OCI-LY7 (cell line): ENCODE data around the gene KRCC1.

Experiments used
- EZH2phosphoT487 ChIP-seq: fragments of 200-600 bp; sonication (generic); IDR thresholded peaks from 2 replicates; pipeline ENCODE4 v1.6.1; 2018; ENCODE audit warnings: low read depth, borderline replicate concordance, mild to moderate bottlenecking, mixed run types, antibody characterized with exemption, low read length, moderate library complexity, mixed read lengths
- TF ChIP-seq, protein P1 (sequence below): fragments of 200-600 bp; sonication (generic); conservative IDR thresholded peaks from 2 replicates; pipeline ENCODE4 v1.5.1; 2014; ENCODE audit warnings: mild to moderate bottlenecking, antibody characterized with exemption, low read length, moderate library complexity, mixed read lengths

DNA sequence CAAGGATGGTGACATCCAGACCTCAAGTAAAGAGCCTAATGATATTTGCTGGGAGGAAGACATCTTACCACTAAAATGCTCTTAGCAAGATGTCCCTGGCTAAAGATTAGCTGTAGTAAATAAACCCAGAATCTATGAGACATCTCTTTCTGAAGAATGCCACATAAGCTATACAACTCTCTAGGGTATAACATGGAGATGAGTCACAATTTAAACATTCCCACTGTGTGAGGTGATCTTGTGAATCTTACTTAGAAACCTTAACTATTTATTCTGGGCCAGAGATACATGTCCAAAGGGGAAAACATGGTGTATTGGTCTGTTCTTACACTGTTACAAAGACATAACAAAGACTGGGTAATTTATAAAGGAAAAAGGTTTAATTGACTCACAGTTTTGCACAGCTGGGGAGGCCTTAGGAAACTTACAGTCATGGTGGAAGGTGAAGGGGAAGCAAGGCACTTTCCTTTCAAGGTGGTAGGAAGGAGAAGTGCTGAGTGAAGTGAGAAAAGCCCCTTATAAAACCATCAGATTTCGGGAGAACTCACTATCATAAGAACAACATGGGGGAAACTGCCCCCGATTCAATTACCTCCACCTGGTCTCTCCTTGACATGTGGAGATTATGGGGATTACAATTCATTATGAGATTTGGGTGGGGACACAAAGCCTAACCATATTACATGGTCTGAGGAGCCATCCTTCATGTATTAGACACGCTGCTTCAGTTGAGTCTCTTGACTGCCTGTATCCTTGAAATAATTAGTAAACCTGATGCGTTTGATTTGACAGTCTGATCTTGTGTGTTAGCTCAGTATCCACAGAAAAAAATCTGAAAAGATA is 17.1 kb downstream of the KRCC1 start:
- TF ChIP-seq, protein P1, sequence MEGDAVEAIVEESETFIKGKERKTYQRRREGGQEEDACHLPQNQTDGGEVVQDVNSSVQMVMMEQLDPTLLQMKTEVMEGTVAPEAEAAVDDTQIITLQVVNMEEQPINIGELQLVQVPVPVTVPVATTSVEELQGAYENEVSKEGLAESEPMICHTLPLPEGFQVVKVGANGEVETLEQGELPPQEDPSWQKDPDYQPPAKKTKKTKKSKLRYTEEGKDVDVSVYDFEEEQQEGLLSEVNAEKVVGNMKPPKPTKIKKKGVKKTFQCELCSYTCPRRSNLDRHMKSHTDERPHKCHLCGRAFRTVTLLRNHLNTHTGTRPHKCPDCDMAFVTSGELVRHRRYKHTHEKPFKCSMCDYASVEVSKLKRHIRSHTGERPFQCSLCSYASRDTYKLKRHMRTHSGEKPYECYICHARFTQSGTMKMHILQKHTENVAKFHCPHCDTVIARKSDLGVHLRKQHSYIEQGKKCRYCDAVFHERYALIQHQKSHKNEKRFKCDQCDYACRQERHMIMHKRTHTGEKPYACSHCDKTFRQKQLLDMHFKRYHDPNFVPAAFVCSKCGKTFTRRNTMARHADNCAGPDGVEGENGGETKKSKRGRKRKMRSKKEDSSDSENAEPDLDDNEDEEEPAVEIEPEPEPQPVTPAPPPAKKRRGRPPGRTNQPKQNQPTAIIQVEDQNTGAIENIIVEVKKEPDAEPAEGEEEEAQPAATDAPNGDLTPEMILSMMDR = no peak
- no peak for TF ChIP-seq EZH2phosphoT487
